Measurements from ENCODE around the gene MCRS1.

DNA sequence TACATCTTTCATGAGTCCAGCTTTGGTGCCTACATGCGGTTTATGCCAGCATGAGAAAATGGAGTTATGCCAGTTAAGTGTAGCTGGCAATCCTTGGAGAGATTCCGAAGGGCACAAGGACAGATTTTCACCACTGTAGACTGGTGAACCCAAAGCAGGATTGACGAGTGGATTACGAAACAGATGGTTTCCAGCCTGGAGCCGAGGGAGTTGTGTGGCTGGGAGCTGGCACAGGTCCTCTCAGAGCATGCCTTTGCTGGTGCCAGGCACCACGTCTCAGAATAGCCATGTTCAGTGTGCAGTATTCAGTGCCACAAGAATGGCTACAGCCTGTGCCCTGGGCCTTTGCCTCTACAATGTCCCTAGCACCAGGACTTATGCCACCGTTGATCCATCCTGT is 15.9 kb downstream of the MCRS1 start:
- TF ChIP-seq POLR2A (IDR thresholded peaks at IDR 0.05; ENCODE audit: low read depth, low read length) (no peak), CTCF (IDR thresholded peaks at IDR 0.05; ENCODE audit: extremely low read depth in 1 of 2, insufficient read depth in 1 of 2, low read depth in 1 of 2, low read length in 2 of 2) (no peak), EZH2 (IDR thresholded peaks at IDR 0.05; ENCODE audit: borderline replicate concordance, low read depth, low read length, severe bottlenecking) (no peak), JUN (IDR thresholded peaks at IDR 0.05; ENCODE audit: borderline replicate concordance, insufficient read depth, insufficient read length, low read depth) (no peak)
- TF ChIP-seq, protein P1, sequence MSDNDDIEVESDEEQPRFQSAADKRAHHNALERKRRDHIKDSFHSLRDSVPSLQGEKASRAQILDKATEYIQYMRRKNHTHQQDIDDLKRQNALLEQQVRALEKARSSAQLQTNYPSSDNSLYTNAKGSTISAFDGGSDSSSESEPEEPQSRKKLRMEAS (IDR thresholded peaks at IDR 0.05; ENCODE audit: insufficient read depth, insufficient read length): no peak
